H9 (cell line): ENCODE measurements around the gene COX6B1. TPM values are rescaled to one million over a fixed set of nuclear protein-coding genes. Genes with fewer than 3 reads are reported as not detected.

Source experiments
- DNase-seq: peaks from one replicate; pipeline ENCODE4 v3.0.0-alpha.2; 2017
- H2AFZ ChIP-seq: one replicate; pipeline ENCODE4 v1.6.1; 2013; ENCODE audit warnings: mild to moderate bottlenecking, low read length, control low read depth, moderate library complexity
- H2AK5ac ChIP-seq: 2 replicates; pipeline ENCODE4 v1.6.1; 2013; ENCODE audit warnings: low read length, control low read depth, mixed read lengths; ENCODE audit not compliant: insufficient read length
- H2BK120ac ChIP-seq: one replicate; pipeline ENCODE4 v1.6.1; 2013; ENCODE audit warnings: low read depth, mild to moderate bottlenecking, low read length, control low read depth, inconsistent platforms; ENCODE audit not compliant: poor library complexity, severe bottlenecking
- H2BK12ac ChIP-seq: 2 replicates; pipeline ENCODE4 v1.6.1; 2013; ENCODE audit warnings: low read length, control low read depth, mixed read lengths, low read depth; ENCODE audit not compliant: insufficient read length
- H2BK15ac ChIP-seq: 2 replicates; pipeline ENCODE4 v1.6.1; 2013; ENCODE audit warnings: low read depth, low read length, control low read depth
- H2BK20ac ChIP-seq: one replicate; pipeline ENCODE4 v1.6.1; 2013; ENCODE audit warnings: low read depth, mild to moderate bottlenecking, low read length, control low read depth, inconsistent platforms; ENCODE audit not compliant: poor library complexity, severe bottlenecking
- H2BK5ac ChIP-seq: 2 replicates; pipeline ENCODE4 v1.6.1; 2013; ENCODE audit warnings: low read length, control low read depth, mixed read lengths; ENCODE audit not compliant: insufficient read length
- H3K14ac ChIP-seq: 2 replicates; pipeline ENCODE4 v1.6.1; 2013; ENCODE audit warnings: low read length, control low read depth; ENCODE audit not compliant: insufficient read depth
- H3K18ac ChIP-seq: 2 replicates; pipeline ENCODE4 v1.6.1; 2013; ENCODE audit warnings: low read depth, mild to moderate bottlenecking, mixed read lengths, low read length, control low read depth; ENCODE audit not compliant: insufficient read length
- H3K23ac ChIP-seq: 2 replicates; pipeline ENCODE4 v1.6.1; 2013; ENCODE audit warnings: low read length, control low read depth, mixed read lengths, low read depth; ENCODE audit not compliant: insufficient read length
- H3K23me2 ChIP-seq: 2 replicates; pipeline ENCODE4 v1.6.1; 2013; ENCODE audit warnings: low read depth, mild to moderate bottlenecking, mixed read lengths, low read length, control low read depth; ENCODE audit not compliant: insufficient read length, poor library complexity, severe bottlenecking
- H3K27ac ChIP-seq: 2 replicates; pipeline ENCODE4 v1.5.1; 2013; ENCODE audit warnings: low read length, control low read depth, mixed read lengths, low read depth; ENCODE audit not compliant: insufficient read length
- H3K27me3 ChIP-seq: 2 replicates; pipeline ENCODE4 v1.6.1; 2013; ENCODE audit warnings: low read length, control low read depth, inconsistent platforms; ENCODE audit not compliant: insufficient read depth
- H3K4ac ChIP-seq: 2 replicates; pipeline ENCODE4 v1.6.1; 2013; ENCODE audit warnings: low read depth, mild to moderate bottlenecking, control low read depth, inconsistent platforms, low read length, moderate library complexity
- H3K4me1 ChIP-seq: 2 replicates; pipeline ENCODE4 v1.6.1; 2013; ENCODE audit warnings: low read length, control low read depth, inconsistent platforms; ENCODE audit not compliant: insufficient read depth
- H3K4me2 ChIP-seq: 2 replicates; pipeline ENCODE4 v1.6.1; 2013; ENCODE audit warnings: low read length, control low read depth, mixed read lengths; ENCODE audit not compliant: insufficient read length, insufficient read depth
- H3K56ac ChIP-seq: 2 replicates; pipeline ENCODE4 v1.6.1; 2013; ENCODE audit warnings: low read depth, mild to moderate bottlenecking, mixed read lengths, low read length, control low read depth; ENCODE audit not compliant: insufficient read length
- H3K79me1 ChIP-seq: 2 replicates; pipeline ENCODE4 v1.6.1; 2013; ENCODE audit warnings: low read depth, mild to moderate bottlenecking, moderate library complexity, low read length, control low read depth, inconsistent platforms; ENCODE audit not compliant: insufficient read depth, poor library complexity, severe bottlenecking
- H3K79me2 ChIP-seq: 2 replicates; pipeline ENCODE4 v1.6.1; 2013; ENCODE audit warnings: low read length, control low read depth, inconsistent platforms; ENCODE audit not compliant: insufficient read depth
- H3K9ac ChIP-seq: 2 replicates; pipeline ENCODE4 v1.6.1; 2013; ENCODE audit warnings: low read length, control low read depth, mixed read lengths; ENCODE audit not compliant: insufficient read length; ENCODE audit errors: extremely low read depth
- H3K9me3 ChIP-seq: one replicate; pipeline ENCODE4 v1.6.1; 2013; ENCODE audit warnings: low read depth, low read length, inconsistent platforms; ENCODE audit not compliant: control insufficient read depth
- H3T11ph ChIP-seq: one replicate; pipeline ENCODE4 v1.6.1; 2013; ENCODE audit warnings: mild to moderate bottlenecking, low read length, control low read depth, inconsistent platforms
- H4K20me1 ChIP-seq: one replicate; pipeline ENCODE4 v1.6.1; 2013; ENCODE audit not compliant: control insufficient read depth, insufficient read length, insufficient read depth
- H4K5ac ChIP-seq: 2 replicates; pipeline ENCODE4 v1.6.1; 2013; ENCODE audit warnings: low read depth, mild to moderate bottlenecking, mixed read lengths, low read length, control low read depth; ENCODE audit not compliant: insufficient read length
- H4K8ac ChIP-seq: replicated peaks from 2 replicates; pipeline ENCODE4 v1.6.1; 2013; ENCODE audit warnings: low read length, control low read depth, mixed read lengths, low read depth; ENCODE audit not compliant: insufficient read length
- H4K91ac ChIP-seq: 2 replicates; pipeline ENCODE4 v1.6.1; 2013; ENCODE audit warnings: low read depth, mild to moderate bottlenecking, moderate library complexity, mixed read lengths, low read length, control low read depth; ENCODE audit not compliant: insufficient read length
- H3K27ac Mint-ChIP-seq, 3 experiments: 2 replicates in 2 of 3; 3 replicates in 1 of 3; pipeline ENCODE4 v1.8.0; 2020 to 2021; ENCODE audit warnings: mixed read lengths in 3 of 3, mild to moderate bottlenecking in 1 of 3, moderate library complexity in 1 of 3
- H3K27me3 Mint-ChIP-seq: 2 replicates; pipeline ENCODE4 v1.8.0; 2021; ENCODE audit warnings: low read depth, mild to moderate bottlenecking, moderate library complexity, mixed read lengths
- H3K36me3 Mint-ChIP-seq, 3 experiments: 2 replicates in 2 of 3; 3 replicates in 1 of 3; pipeline ENCODE4 v1.8.0; 2020 to 2021; ENCODE audit warnings: low read depth in 3 of 3, mixed read lengths in 3 of 3; ENCODE audit not compliant: insufficient read depth in 1 of 3
- H3K4me1 Mint-ChIP-seq, 2 experiments: 2 replicates each; pipeline ENCODE4 v1.8.0; 2020; ENCODE audit warnings: mixed read lengths in 2 of 2
- H3K4me3 Mint-ChIP-seq, 2 experiments: 2 replicates in 1 of 2; 3 replicates in 1 of 2; pipeline ENCODE4 v1.8.0; 2020 to 2021; ENCODE audit warnings: mild to moderate bottlenecking in 2 of 2, mixed read lengths in 2 of 2, moderate library complexity in 1 of 2
- H3K9me3 Mint-ChIP-seq, 2 experiments: 2 replicates in 1 of 2; 3 replicates in 1 of 2; pipeline ENCODE4 v1.8.0; 2020; ENCODE audit warnings: mild to moderate bottlenecking in 2 of 2, mixed read lengths in 2 of 2, moderate library complexity in 1 of 2
- WGBS: extraction: QIAGEN DNeasy Blood & Tissue Kit; methylation state at CpG from one replicate; pipeline ENCODE4 v1.1.7; 2013; ENCODE audit warnings: missing lambda C conversion rate, low lambda C conversion rate, mixed read lengths; ENCODE audit not compliant: insufficient read length; ENCODE audit errors: extremely low coverage; 5-methylcytosine and 5-hydroxymethylcytosine counted together
- total RNA-seq: library from RNA; stranded (reverse); gene quantifications from 2 replicates; pipeline ENCODE4 v1.2.1, GENCODE V29; 2021
- TF ChIP-seq, protein P1 (sequence below): fragments of 200-600 bp; sonication (generic); conservative IDR thresholded peaks from 3 replicates; pipeline ENCODE4 v1.8.0; 2021; ENCODE audit warnings: antibody characterized with exemption, mild to moderate bottlenecking

The COX6B1 gene
- total RNA-seq, 1 experiment from 2014 or later = 432 TPM

DNA sequence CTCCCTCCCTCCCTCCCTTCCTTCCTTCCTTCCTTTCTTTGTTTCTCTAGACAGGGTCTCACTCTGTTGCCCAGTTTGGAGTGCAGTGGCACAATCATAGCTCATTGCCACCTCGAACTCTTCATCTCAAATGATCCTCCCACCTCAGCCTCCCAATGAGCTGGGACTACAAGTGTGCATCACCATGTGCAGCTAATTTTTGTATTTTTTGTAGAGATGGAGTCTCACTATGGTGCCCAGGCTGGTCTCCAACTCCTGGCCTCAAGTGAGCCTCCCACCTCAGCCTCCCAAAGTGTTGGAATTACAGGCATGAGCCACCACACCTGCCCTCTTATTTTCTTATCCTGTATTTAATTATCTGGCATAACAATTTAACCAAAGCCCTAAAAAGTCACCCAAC lies 22.6 kb downstream of the COX6B1 start:
- peaks cover 26% of the 10 kb centered on the region for H3K27me3 Mint-ChIP-seq
- H4K20me1 ChIP-seq = no peaks in the 10 kb centered on the region
- H3K9me3 Mint-ChIP-seq = no peaks in the 10 kb centered on the region
- no peaks in the 10 kb centered on the region; a peak in 1 of 7 replicates for H3K36me3 Mint-ChIP-seq
- no peak for DNase-seq
- no CpG with 5 or more reads among the region's 1 CpG for WGBS
- H2BK15ac ChIP-seq = no peak overlapping the region
- no peak overlapping the region for H3K4me3 Mint-ChIP-seq
- H3K27ac ChIP-seq = no peak overlapping the region
- no peaks in the 10 kb centered on the region for H3K79me2 ChIP-seq
- no peak overlapping the region for H2BK5ac ChIP-seq
- no peak overlapping the region for H3K14ac ChIP-seq
- no peaks in the 10 kb centered on the region for H3K27me3 ChIP-seq
- no peak overlapping the region for H4K8ac ChIP-seq
- H4K91ac ChIP-seq = no peak overlapping the region
- H3K9ac ChIP-seq = no peak overlapping the region
- peaks cover 4 to 6% of the 10 kb centered on the region in 2 experiments; a peak in 3 of 4 replicates for H3K4me1 Mint-ChIP-seq
- H2BK120ac ChIP-seq = no peak overlapping the region
- no peaks in the 10 kb centered on the region for H3K9me3 ChIP-seq
- no peak overlapping the region for H4K5ac ChIP-seq
- H3K56ac ChIP-seq = no peak overlapping the region
- H3K27ac Mint-ChIP-seq = no peak overlapping the region; a peak in 1 of 7 replicates
- H3K23ac ChIP-seq = no peak overlapping the region
- no peak overlapping the region for H2AFZ ChIP-seq
- no peak overlapping the region for H3K18ac ChIP-seq
- TF ChIP-seq, protein P1, sequence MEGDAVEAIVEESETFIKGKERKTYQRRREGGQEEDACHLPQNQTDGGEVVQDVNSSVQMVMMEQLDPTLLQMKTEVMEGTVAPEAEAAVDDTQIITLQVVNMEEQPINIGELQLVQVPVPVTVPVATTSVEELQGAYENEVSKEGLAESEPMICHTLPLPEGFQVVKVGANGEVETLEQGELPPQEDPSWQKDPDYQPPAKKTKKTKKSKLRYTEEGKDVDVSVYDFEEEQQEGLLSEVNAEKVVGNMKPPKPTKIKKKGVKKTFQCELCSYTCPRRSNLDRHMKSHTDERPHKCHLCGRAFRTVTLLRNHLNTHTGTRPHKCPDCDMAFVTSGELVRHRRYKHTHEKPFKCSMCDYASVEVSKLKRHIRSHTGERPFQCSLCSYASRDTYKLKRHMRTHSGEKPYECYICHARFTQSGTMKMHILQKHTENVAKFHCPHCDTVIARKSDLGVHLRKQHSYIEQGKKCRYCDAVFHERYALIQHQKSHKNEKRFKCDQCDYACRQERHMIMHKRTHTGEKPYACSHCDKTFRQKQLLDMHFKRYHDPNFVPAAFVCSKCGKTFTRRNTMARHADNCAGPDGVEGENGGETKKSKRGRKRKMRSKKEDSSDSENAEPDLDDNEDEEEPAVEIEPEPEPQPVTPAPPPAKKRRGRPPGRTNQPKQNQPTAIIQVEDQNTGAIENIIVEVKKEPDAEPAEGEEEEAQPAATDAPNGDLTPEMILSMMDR = no peak
- no peaks in the 10 kb centered on the region for H3K4me1 ChIP-seq
- H2BK12ac ChIP-seq = no peak overlapping the region
- no peaks in the 10 kb centered on the region for H3K79me1 ChIP-seq
- H3K23me2 ChIP-seq = peaks cover 8% of the 10 kb centered on the region
- H3K4me2 ChIP-seq = no peak overlapping the region
- no peak overlapping the region for H3K4ac ChIP-seq
- no peak overlapping the region for H3T11ph ChIP-seq
- no peak overlapping the region for H2AK5ac ChIP-seq
- no peak overlapping the region for H2BK20ac ChIP-seq
